GM21717 (cell line): ENCODE data around the gene CDH13.

ENCODE experiments used
- ATAC-seq: cut with Tn5 transposase; IDR thresholded peaks from one replicate; pipeline ENCODE4 v1.9.1; 2021; ENCODE audit warnings: mild to moderate bottlenecking, moderate library complexity; ENCODE audit not compliant: unreplicated experiment

Gene CDH13

GRCh38 chr16:82649766-82650165, 23.0 kb downstream of the CDH13 start:
- no peak for ATAC-seq

DNA sequence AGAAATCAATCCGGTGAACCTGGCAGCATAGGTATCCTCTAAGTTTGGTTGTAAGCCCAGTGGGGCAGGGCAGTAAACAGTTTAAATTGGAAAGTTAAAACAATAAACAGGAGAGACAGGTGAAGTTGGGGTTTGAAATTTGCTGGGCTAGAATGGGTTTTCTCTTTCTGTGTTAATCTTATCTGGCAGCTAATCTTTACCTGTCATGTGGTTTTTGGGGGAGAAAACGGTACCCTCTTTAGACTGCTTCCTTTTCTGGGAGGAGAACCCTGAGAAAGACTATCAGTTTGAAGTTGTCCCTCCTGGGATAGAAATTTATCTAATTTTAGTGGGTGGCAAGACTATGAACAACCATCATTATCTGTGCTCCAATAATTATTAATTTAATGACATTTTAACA, 24.0 kb downstream of the CDH13 start:
- ATAC-seq: no peak

- peak; percentile 49 for ATAC-seq
Measured at GRCh38 chr16:82651921-82652601, 25.3 kb downstream of the CDH13 start.

DNA sequence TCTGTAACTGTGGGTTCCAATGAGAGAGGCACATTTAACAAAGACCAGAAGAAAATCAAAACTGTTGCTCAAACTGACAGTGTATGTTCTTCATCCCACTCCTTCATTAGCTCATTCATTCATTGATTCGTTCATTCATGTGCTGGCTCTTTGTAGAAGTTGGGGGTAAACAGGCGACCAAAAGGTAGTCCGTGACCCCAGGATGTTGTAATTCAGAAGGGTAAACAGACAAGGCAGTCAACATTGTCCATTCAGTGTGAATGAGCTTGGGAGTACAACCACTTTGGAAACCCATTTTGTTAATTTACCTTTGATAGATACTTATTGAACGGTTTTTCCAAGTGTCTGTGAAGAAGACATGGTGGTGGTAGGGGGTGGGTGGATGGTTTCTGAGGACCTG, 26.1 kb downstream of the CDH13 start:
- no peak for ATAC-seq

- ATAC-seq: peak; percentile 76
Measured at GRCh38 chr16:82653550-82654511, 27.1 kb downstream of the CDH13 start.

DNA sequence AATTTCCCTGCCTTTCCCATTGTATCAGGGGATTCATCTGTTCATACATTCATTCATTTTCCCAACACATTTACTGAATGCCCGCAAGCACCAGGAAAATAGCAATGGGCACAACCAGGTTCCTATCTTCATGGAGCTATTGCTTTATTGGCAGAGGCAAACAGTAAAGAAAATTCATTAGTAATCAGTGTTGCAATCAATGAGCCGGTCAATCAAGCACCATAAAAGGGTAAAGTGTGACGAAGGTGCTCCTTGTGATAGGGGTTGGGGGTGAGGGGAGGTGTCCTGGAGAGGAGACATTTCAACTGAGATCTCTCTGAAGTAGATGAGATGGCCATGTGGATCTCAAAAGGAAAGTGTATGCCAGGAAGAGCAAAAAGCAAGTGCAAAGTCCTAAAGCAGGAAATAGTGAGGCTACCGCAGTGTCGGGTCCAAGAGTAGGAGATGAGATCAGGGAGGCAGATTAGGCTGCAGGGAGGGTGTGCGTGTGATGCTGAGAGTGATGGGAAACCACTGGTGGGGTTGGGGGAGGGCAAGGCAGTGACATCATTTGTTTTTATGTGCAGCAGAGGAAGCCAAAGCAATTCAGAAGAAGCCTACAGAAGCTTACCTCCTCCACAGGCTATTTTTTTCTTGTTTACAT, 28.4 kb downstream of the CDH13 start:
- peak; percentile 46 for ATAC-seq

GRCh38 chr16:82655720-82656490, 29.1 kb downstream of the CDH13 start:
- no peak for ATAC-seq

DNA sequence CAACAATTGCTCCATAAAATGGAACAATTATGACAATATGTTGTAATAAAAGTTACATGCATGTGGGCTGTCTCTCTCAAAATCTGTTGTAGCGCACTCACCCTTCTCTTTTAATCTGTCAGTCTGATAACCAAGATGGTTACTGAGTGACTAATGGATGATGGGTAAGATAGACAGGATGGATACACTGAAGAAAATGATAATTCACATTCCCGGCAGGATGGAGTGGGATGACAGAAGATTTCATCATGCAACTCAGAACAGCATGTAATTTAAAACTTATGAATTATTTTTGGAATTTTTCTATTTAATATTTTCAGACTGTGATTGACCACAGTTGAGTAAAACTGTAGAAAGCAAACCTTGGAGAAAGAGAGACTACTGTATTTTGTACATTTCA, 30.5 kb downstream of the CDH13 start:
- no peak for ATAC-seq

DNA sequence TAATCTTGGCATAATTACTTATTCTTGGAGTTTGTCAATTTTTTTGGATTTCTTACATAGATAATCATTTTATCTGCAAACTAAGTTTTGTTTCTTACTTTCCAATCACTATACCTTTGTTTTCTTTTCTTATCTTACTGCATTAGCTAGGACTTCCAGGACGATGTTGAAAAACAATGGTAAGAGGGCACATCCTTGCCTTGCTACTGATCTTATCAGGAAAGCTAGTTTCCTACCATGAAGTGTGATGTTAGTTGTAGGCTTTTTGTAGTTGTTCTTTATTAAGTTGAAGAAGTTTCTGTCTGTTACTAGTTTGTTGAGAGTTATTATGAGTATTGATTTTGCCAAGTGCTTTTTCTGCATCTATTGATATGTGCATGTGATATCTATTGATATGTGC, 31.0 kb downstream of the CDH13 start:
- ATAC-seq: no peak

DNA sequence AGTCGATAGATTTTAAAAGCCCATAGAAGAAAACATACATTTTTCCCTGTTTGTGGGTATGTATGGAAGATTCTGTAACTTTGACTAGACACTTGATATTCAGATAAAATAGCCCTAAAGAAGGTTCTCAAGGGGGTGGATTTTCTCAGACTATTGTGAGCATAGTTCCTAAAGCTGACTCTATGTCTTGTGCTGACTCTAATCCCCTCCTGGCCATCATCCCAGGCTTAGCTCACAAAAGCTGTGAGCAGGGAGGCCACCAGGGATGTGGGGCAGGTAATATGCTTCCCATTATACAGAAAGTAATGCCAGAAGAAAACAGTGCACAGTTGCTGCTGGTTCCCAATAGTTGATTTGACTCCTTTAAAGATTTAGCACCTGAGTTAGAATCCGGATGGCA, 32.0 kb downstream of the CDH13 start:
- ATAC-seq: no peak

DNA sequence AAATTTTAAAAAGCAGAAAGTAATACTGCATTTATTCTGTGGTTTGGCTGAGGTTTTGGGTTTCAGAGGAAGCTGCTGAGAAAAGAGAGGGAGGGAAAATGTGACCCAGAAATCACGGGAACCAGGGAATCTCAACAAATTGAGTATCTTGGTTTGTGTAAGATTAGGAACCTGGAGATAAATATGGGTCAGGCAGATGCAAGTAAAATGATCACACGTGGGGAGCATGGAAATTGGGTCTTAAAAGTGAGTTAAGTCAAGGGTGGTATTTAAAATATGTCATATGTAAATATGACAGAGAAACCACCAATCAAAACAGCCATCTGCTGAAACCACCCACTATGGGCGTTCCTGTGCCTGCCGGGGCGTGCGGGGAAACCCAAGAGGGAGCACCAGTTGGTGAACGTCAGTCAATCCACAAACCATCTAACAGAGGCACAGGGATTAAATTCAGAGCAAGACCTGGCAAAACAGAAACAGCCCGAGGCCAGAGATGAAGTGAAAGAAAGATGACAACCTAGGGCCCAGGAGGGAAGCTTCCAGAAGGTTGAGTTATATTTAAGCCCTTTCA, 33.4 kb downstream of the CDH13 start:
- no peak for ATAC-seq

- ATAC-seq: no peak
Measured at GRCh38 chr16:82660966-82661365, 34.2 kb downstream of the CDH13 start.

DNA sequence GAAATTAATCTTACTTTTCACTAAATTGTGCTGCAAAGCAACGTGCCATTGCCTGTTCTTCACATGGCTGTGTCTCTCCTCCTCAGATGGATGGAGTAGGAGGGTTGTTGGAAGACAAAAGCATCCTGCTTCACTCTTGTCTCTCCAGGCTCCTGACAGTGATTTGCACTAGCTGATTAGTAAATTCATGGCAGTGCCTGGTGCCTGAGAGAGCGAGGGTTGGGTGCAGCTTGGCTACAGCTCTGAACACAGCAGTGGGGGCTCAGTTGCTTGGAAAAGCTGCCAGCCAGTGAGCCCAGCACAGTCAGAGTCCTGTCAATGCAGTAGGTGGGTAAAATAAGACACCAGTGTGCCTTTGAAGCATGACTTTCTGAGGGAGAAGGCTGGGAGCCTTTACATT, 37.4 kb downstream of the CDH13 start:
- no peak for ATAC-seq

GRCh38 chr16:82665025-82665424, 38.3 kb downstream of the CDH13 start:
- ATAC-seq: no peak

- ATAC-seq: no peak
Measured at GRCh38 chr16:82667437-82667836, 40.7 kb downstream of the CDH13 start.

DNA sequence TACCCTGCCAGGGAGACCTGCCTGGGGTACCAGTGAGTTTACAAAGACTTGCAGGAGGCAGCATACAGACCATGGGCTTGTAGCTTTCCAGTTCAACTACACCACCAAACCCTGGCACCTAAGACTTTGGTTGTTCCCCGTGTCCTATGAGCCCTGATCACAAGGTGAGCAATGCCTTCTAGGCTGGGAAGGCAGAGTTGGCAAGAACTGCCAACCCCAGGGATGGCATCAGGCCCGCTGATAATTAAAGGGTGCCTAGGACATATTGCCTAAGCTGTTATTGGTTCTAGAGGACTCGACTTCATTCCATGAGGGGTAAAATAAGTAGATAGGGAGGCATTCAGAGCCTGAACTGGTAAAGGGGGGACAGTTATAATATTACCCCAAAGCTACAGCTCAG, 41.3 kb downstream of the CDH13 start:
- no peak for ATAC-seq

- no peak for ATAC-seq
Measured at GRCh38 chr16:82671741-82672140, 45.0 kb downstream of the CDH13 start.

DNA sequence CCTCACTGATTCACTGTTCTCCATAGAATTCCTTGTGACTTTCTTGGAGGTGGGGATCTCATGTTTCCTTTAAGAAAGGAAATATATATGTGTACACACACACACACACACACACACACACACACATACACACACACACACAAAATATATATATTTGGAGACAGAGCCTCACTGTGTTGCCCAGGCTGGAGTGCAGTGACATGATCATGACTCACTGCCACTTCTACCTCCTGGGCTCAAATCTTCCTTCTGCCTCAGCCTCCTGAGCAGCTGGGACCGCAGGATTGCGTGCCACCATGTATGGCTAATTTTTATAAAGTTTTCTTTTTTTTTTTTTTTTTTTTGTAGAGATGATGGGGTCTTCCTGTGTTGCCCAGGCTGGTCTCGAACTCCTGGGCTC, 45.9 kb downstream of the CDH13 start:
- no peak for ATAC-seq

GRCh38 chr16:82675300-82675699, 48.5 kb downstream of the CDH13 start:
- no peak for ATAC-seq

DNA sequence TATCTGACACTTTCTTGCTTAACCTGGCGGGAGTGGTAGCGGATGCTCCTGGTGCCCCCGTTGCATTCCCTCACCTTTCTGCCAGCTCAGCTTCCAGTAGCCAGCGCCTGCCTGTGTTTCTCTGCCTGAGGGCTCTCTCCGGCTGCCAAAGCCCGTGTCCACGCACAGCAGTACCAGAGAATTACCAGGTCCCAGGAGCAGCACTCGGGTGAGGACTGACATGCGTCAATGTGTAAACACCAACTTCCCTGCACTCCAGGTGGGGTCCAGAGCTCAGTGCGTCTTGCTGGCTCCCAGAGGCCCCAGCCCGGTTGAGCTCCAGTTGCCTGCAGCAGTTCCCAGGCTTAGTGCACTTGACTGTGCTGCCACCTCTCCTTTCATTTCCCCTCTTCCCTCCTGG, 54.8 kb downstream of the CDH13 start:
- ATAC-seq: no peak

- no peak for ATAC-seq
Measured at GRCh38 chr16:82682767-82683166, 56.0 kb downstream of the CDH13 start.
